WERI-Rb-1 (cell line): ENCODE measurements around the gene IRF2BP1.

Experiments
- DNase-seq: peaks from one replicate; pipeline ENCODE4 v3.0.0-alpha.2; 2020
- H3K27ac ChIP-seq: fragments of 250-450 bp; sonication (Bioruptor Pico); 2 replicates; pipeline ENCODE4 v1.5.1; 2020; ENCODE audit warnings: mild to moderate bottlenecking, moderate library complexity
- H3K27me3 ChIP-seq: fragments of 250-450 bp; sonication (Bioruptor Pico); 2 replicates; pipeline ENCODE4 v1.5.1; 2021; ENCODE audit warnings: mild to moderate bottlenecking, low read depth, moderate library complexity; ENCODE audit not compliant: insufficient read depth, severe bottlenecking
- H3K36me3 ChIP-seq: fragments of 250-450 bp; sonication (Bioruptor Pico); 2 replicates; pipeline ENCODE4 v1.5.1; 2020; ENCODE audit warnings: mild to moderate bottlenecking, moderate library complexity
- H3K4me3 ChIP-seq: 2 replicates; pipeline ENCODE4 v1.5.1; 2011; ENCODE audit warnings: low read depth, mild to moderate bottlenecking, control low read depth, low read length
- H3K9me3 ChIP-seq: fragments of 250-450 bp; sonication (Bioruptor Pico); 2 replicates; pipeline ENCODE4 v1.5.1; 2021; ENCODE audit warnings: mild to moderate bottlenecking, moderate library complexity; ENCODE audit not compliant: severe bottlenecking
- TF ChIP-seq, protein P1 (sequence below): IDR thresholded peaks from 2 replicates; pipeline ENCODE4 v1.5.1; 2011; ENCODE audit warnings: low read depth, mild to moderate bottlenecking, control low read depth, inconsistent platforms, low read length

Gene IRF2BP1

DNA sequence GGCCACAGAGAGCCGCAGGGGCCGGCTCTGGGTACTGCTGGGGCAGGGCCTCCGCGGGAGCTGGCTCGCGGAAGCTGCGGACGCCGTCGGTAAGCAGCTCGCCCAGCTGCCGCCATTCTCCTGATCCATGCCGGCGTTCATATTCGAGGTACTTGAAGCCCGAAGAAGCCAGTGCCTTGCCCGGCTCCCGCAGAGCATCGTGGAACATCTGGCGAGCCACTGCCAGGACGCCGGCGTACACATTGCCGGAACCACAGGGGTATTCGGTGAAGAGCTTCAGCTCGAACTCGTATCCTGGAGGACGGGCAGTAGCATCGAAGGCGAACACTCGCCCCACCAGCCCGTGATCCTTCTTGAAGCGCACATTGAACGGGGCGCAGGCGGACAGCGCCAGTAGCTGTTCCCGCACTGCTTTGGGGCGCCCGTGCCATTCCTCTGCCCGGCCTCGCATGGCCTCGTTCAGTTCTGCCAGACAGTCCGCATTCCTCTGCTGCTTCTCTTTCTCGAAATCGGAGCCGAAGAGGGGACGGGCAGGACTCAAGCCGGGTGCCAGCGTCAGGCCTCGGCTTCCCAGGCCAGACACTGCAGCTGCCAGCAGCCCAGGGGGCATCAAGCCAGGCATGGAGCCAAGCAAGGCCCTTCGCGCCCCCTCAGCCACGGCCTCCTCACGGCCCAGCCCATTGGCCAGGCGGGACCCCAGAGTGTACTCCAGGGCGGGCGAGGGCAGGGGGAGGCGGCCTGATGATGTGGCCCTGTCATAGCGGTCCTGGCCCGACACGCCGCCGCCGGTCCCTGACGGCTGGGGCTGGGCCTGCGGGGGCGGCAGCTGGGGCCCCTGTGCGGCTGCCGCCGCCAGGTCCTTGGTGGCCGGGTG lies 1.0 kb downstream of the IRF2BP1 start:
- TF ChIP-seq, protein P1, sequence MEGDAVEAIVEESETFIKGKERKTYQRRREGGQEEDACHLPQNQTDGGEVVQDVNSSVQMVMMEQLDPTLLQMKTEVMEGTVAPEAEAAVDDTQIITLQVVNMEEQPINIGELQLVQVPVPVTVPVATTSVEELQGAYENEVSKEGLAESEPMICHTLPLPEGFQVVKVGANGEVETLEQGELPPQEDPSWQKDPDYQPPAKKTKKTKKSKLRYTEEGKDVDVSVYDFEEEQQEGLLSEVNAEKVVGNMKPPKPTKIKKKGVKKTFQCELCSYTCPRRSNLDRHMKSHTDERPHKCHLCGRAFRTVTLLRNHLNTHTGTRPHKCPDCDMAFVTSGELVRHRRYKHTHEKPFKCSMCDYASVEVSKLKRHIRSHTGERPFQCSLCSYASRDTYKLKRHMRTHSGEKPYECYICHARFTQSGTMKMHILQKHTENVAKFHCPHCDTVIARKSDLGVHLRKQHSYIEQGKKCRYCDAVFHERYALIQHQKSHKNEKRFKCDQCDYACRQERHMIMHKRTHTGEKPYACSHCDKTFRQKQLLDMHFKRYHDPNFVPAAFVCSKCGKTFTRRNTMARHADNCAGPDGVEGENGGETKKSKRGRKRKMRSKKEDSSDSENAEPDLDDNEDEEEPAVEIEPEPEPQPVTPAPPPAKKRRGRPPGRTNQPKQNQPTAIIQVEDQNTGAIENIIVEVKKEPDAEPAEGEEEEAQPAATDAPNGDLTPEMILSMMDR, result no peak
- Histone ChIP-seq H3K27me3 (no peaks in the 10 kb centered on the region), H3K9me3 (no peaks in the 10 kb centered on the region), H3K27ac (peak overlapping the region; percentile 88), H3K36me3 (peaks cover 17% of the 10 kb centered on the region), H3K4me3 (peak overlapping the region; percentile 77)
- peak; percentile 26 for DNase-seq

DNA sequence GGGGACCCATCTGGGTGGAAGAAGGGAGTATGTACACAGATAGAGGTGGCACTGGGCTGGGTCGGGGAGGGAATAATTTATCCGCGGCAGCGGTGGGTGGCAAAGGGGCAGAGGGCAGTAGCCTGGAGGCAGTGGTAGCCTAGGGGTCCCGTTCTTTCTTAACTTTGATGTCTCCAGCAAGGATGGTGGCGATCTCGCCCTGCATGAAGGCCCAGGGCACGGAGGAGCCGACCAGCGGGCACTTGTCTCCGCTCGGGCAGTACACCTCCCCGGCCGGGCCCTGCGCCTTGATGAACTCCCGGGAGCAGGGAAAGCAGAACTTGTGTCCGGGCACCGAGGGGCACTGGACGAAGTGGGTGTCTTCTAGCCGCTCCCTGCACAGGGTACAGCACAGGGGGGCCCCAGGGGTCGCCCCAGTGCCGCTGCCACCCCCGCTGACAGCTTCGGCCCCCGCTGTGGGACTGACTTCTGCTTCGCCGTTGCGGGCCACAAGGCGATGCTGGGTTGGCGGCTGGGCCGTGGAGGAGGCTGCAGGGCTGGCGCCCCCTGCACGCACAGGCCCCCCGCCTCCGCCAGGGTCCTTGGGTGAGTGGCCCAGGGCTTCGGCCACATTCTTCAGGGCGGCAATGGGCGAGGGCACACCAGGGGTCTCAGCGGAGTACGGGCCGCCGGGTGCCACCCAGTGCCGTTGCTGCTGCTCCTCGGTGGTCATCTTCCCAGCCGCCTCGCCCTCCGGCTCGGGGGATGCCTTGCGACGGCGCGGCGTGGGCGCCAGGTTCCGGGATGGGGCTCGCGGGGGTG lies 1.9 kb downstream of the IRF2BP1 start:
- Histone ChIP-seq H3K9me3 (no peaks in the 10 kb centered on the region), H3K27me3 (no peaks in the 10 kb centered on the region), H3K27ac (no peak overlapping the region), H3K36me3 (peaks cover 17% of the 10 kb centered on the region), H3K4me3 (no peak overlapping the region)
- no peak for DNase-seq
- TF ChIP-seq, protein P1, result no peak

GRCh38 chr19:45883586-45883880 lies 2.4 kb downstream of the IRF2BP1 start:
- DNase-seq, result no peak
- TF ChIP-seq, protein P1, result no peak
- peaks cover 17% of the 10 kb centered on the region for H3K36me3 ChIP-seq
- no peak overlapping the region for H3K4me3 ChIP-seq
- H3K9me3 ChIP-seq, result no peaks in the 10 kb centered on the region
- H3K27ac ChIP-seq, result no peak overlapping the region
- H3K27me3 ChIP-seq, result no peaks in the 10 kb centered on the region

DNA sequence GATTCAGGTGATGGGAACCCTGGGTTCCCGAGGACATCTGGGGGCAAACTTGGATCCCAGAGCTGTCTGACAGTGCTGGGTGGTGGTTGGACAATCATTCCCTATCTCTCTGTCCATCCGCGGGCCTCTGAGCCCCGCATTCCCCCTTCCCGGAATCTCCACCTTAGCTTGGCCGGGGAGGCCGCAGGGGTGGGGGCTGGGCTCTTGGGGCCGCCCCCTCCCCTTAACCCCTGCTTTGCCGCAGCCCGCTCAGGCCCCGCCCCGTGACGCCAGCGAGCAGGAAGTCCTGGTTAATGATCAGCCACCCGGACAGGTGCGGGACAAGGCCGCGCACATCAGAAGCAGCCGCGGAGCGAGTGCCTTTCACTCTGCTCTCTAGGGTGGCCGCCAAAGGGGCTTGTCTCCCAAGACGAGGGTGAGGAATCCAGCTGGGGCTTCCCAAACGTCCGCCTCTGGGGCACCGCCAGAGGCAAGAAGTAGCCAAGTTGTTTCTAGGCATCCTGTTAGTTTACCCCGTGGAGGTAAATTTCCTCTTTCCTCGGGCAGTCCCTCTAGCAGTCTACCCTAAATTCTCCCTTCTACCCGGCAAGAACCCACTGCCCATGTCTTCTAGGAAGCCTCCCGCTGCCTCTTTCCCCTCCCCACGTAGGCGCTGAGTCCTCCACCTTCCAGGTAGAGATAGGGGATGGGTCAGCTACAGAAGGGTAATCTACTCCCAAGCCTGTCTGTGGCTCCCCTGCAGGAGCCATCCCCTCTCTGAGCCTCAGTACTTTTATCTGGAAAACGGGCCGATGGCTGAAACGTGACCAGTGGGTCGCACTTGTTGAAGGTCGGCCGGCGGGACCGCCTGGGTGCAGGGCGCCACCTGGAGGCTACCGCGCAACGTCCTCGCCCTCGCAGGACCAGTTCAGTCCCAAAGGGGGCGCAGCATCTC lies 3.0 kb downstream of the IRF2BP1 start:
- peaks cover 17% of the 10 kb centered on the region for H3K36me3 ChIP-seq
- H3K27me3 ChIP-seq, result no peaks in the 10 kb centered on the region
- H3K9me3 ChIP-seq, result no peaks in the 10 kb centered on the region
- peak; percentile 85 for DNase-seq
- TF ChIP-seq, protein P1, result peak; percentile 95
- H3K4me3 ChIP-seq, result no peak overlapping the region
- no peak overlapping the region for H3K27ac ChIP-seq

DNA sequence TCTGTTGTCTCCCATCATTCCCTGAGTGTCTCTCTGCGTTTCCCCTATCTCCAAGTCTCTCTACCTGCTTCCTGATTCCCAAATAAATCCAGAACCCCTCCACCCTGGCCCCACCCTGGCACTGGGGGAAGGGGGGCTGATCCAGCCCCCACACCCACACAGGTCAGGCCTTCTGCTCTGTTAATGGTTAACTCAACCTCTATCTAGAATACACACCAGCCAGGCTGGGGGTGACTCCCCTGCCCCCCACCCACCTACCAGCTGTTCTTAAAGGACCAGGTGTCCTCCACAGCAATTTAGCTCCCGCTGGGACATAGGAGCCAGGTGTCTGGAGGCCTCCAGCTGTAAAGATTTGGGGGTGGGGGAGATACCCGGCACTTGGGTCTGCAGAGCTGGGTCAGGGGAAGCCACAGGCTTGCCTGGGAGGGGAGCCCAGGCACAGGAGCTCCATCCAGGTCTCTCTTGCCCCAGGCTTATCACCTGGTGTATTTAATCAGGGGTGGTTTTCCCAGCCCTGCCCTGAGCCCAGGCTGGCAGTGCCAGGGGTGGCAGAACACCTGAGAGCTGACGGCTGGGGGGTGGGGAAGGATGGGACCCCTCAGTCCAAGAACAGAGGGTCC lies 3.9 kb downstream of the IRF2BP1 start:
- Histone ChIP-seq H3K4me3 (no peak overlapping the region), H3K27ac (no peak overlapping the region; the same call in 1 of the 2 replicates)
- DNase-seq, result no peak

More for the DNA sequence above, 3.9 kb downstream of the IRF2BP1 start:
- TF ChIP-seq, protein P1, result no peak
- peaks cover 17% of the 10 kb centered on the region for H3K36me3 ChIP-seq
- H3K27me3 ChIP-seq, result no peaks in the 10 kb centered on the region
- no peaks in the 10 kb centered on the region for H3K9me3 ChIP-seq
